SU-DHL-6 (cell line): ENCODE measurements around the gene SEC24B.
A peak's percentile ranks its signal among the peaks of the same experiment; 100 is the strongest.

Experiments used
- H2AFZ ChIP-seq: fragments of 200-600 bp; sonication (generic); 2 replicates; pipeline ENCODE4 v1.6.1; 2014; ENCODE audit warnings: low read depth, mild to moderate bottlenecking, moderate library complexity, mixed read lengths, antibody characterized with exemption, low read length; ENCODE audit not compliant: severe bottlenecking
- H3F3A ChIP-seq: fragments of 200-600 bp; shearing (Covaris generic); 2 replicates; pipeline ENCODE4 v1.6.0; 2016; ENCODE audit warnings: antibody characterized with exemption, mild to moderate bottlenecking; ENCODE audit not compliant: insufficient read depth
- H3K27ac ChIP-seq: fragments of 200-600 bp; sonication (generic); 2 replicates; pipeline ENCODE4 v1.5.1; 2016; ENCODE audit warnings: low read depth, mild to moderate bottlenecking, low read length, moderate library complexity, mixed read lengths
- H3K27me3 ChIP-seq: fragments of 200-600 bp; sonication (generic), shearing (Covaris generic); 2 replicates; pipeline ENCODE4 v1.6.0; 2014; ENCODE audit warnings: mild to moderate bottlenecking, low read length
- H3K36me3 ChIP-seq: fragments of 200-600 bp; sonication (generic); 2 replicates; pipeline ENCODE4 v1.6.1; 2014; ENCODE audit warnings: mild to moderate bottlenecking, low read length, mixed read lengths
- H3K4me2 ChIP-seq: fragments of 300-600, 200-600 bp; shearing (Covaris generic), sonication (generic); 2 replicates; pipeline ENCODE4 v1.6.0; 2014; ENCODE audit warnings: low read length, low read depth, mild to moderate bottlenecking; ENCODE audit not compliant: poor library complexity, severe bottlenecking
- H3K4me3 ChIP-seq: fragments of 200-600 bp; sonication (generic); 2 replicates; pipeline ENCODE4 v1.5.1; 2014; ENCODE audit warnings: antibody characterized with exemption, low read length, mild to moderate bottlenecking, mixed read lengths; ENCODE audit not compliant: insufficient read depth, poor library complexity, severe bottlenecking
- H3K79me2 ChIP-seq: fragments of 200-600 bp; sonication (generic); 2 replicates; pipeline ENCODE4 v1.6.1; 2014; ENCODE audit warnings: mild to moderate bottlenecking, low read length, moderate library complexity; ENCODE audit not compliant: insufficient read depth
- H3K9ac ChIP-seq: fragments of 200-600 bp; sonication (generic); 2 replicates; pipeline ENCODE4 v1.7.0; 2014; ENCODE audit warnings: mild to moderate bottlenecking, low read length
- H3K9me2 ChIP-seq: fragments of 200-600 bp; sonication (generic); replicated peaks from 2 replicates; pipeline ENCODE4 v1.6.1; 2014; ENCODE audit warnings: low read length; ENCODE audit not compliant: insufficient read depth
- H3K9me3 ChIP-seq: fragments of 200-600 bp; sonication (generic); 2 replicates; pipeline ENCODE4 v1.6.1; 2014; ENCODE audit warnings: low read length, mixed read lengths; ENCODE audit not compliant: insufficient read depth
- H4K20me1 ChIP-seq: fragments of 200-600 bp; sonication (generic); 2 replicates; pipeline ENCODE4 v1.6.1; 2014; ENCODE audit warnings: low read depth, mild to moderate bottlenecking, antibody characterized with exemption, low read length, moderate library complexity, mixed read lengths
- CTCF ChIP-seq: fragments of 200-600 bp; sonication (generic); IDR thresholded peaks from one replicate; pipeline ENCODE4 v1.5.1; 2017; ENCODE audit warnings: antibody characterized with exemption, mild to moderate bottlenecking, low read length, moderate library complexity; ENCODE audit not compliant: insufficient read depth, poor library complexity, severe bottlenecking
- EZH2phosphoT487 ChIP-seq: fragments of 200-600 bp; sonication (generic), shearing (Covaris generic); conservative IDR thresholded peaks from 2 replicates; pipeline ENCODE4 v1.6.1; 2018; ENCODE audit warnings: mild to moderate bottlenecking, antibody characterized with exemption, low read length, moderate library complexity, mixed read lengths

SEC24B gene

DNA sequence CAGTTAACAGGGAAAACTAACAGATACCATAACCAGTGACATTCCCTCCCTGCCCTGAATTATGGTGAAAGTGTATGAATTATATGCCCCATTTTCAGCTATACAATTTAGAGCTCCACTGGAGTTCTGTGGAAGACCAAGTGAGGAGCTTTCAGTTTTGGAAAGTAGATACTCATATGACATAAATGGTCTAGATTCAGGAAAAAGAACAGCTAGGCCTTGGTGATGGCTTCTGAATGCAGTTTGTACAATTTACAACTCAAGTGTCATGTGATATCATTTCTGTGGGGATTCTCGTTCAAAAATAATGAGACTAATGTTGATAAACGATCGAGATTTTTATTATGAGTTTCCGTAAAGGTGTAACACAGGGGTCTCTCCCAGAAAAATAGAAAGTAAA is 8.2 kb upstream of the SEC24B start:
- no peak overlapping the region for H3K4me2 ChIP-seq
- TF ChIP-seq CTCF (no peak), EZH2phosphoT487 (no peak)
- H3K9me2 ChIP-seq, result no peaks in the 10 kb centered on the region
- no peaks in the 10 kb centered on the region for H3K36me3 ChIP-seq
- no peaks in the 10 kb centered on the region for H3K27me3 ChIP-seq
- H2AFZ ChIP-seq, result no peak overlapping the region
- no peaks in the 10 kb centered on the region for H3K9me3 ChIP-seq
- H3K79me2 ChIP-seq, result no peaks in the 10 kb centered on the region
- H3K9ac ChIP-seq, result no peak overlapping the region
- no peaks in the 10 kb centered on the region for H4K20me1 ChIP-seq
- no peak overlapping the region for H3K4me3 ChIP-seq
- no peak overlapping the region for H3K27ac ChIP-seq
- H3F3A ChIP-seq, result no peaks in the 10 kb centered on the region

DNA sequence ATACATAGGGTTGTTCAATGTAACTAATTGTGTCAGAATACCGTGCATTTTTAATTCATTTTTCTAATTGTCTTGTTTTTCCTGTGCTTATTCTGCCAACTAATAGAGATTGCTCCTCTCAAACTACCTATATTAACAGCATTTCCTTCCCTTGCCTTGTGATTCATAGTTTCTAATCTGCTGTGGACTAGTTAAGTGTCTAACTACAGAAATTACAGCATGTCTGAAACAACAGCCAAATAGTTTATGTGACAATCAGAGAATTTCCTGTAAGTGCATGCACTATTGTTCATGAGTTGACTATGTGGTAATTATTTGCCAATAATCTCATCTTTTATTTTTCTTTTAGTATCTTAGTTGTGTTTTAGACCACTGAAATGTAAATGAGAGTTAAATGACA is 4.1 kb upstream of the SEC24B start:
- no peaks in the 10 kb centered on the region for H3K36me3 ChIP-seq
- no peak overlapping the region for H3K27ac ChIP-seq
- H2AFZ ChIP-seq, result no peak overlapping the region
- H3K9ac ChIP-seq, result no peak overlapping the region
- H4K20me1 ChIP-seq, result no peaks in the 10 kb centered on the region
- H3K79me2 ChIP-seq, result peaks cover under 1% of the 10 kb centered on the region; the same call in 1 of the 2 replicates
- no peaks in the 10 kb centered on the region for H3K9me2 ChIP-seq
- TF ChIP-seq EZH2phosphoT487 (no peak), CTCF (no peak)
- H3F3A ChIP-seq, result no peaks in the 10 kb centered on the region
- no peak overlapping the region for H3K4me2 ChIP-seq
- no peaks in the 10 kb centered on the region for H3K9me3 ChIP-seq
- H3K27me3 ChIP-seq, result no peaks in the 10 kb centered on the region
- no peak overlapping the region for H3K4me3 ChIP-seq

- peaks cover 20% of the 10 kb centered on the region for H3K79me2 ChIP-seq
- H3K9me3 ChIP-seq, result no peaks in the 10 kb centered on the region
- no peak overlapping the region for H3K4me2 ChIP-seq
- H3F3A ChIP-seq, result no peaks in the 10 kb centered on the region
- H3K9ac ChIP-seq, result no peak overlapping the region
- H3K36me3 ChIP-seq, result no peaks in the 10 kb centered on the region
- peaks cover 5% of the 10 kb centered on the region; the same call in 1 of the 2 replicates for H4K20me1 ChIP-seq
- no peaks in the 10 kb centered on the region for H3K27me3 ChIP-seq
- no peak overlapping the region for H2AFZ ChIP-seq
- no peak overlapping the region for H3K27ac ChIP-seq
- no peak overlapping the region for H3K4me3 ChIP-seq
- H3K9me2 ChIP-seq, result no peaks in the 10 kb centered on the region
- TF ChIP-seq EZH2phosphoT487, result no peak
- TF ChIP-seq CTCF, result no peak
These were observed 1.4 kb upstream of the SEC24B start for GRCh38 chr4:109432203-109432602.

- peak overlapping the region; percentile 81 for H3K4me2 ChIP-seq
- no peaks in the 10 kb centered on the region for H3K36me3 ChIP-seq
- H2AFZ ChIP-seq, result peak overlapping the region; percentile 86
- no peaks in the 10 kb centered on the region for H3K27me3 ChIP-seq
- H3K9me2 ChIP-seq, result no peaks in the 10 kb centered on the region
- H3K9me3 ChIP-seq, result no peaks in the 10 kb centered on the region
- H3K4me3 ChIP-seq, result peak overlapping the region; percentile 68
- no peaks in the 10 kb centered on the region for H3F3A ChIP-seq
- H3K79me2 ChIP-seq, result peaks cover 20% of the 10 kb centered on the region
- no peak overlapping the region for H3K27ac ChIP-seq
- peaks cover 5% of the 10 kb centered on the region; the same call in 1 of the 2 replicates for H4K20me1 ChIP-seq
- no peak for TF ChIP-seq CTCF
- no peak for TF ChIP-seq EZH2phosphoT487
- H3K9ac ChIP-seq, result peak overlapping the region; percentile 60
These were observed 919 bp upstream of the SEC24B start for GRCh38 chr4:109432696-109433095.
